NB4 (cell line): ENCODE results near the gene HECTD4.

Source experiments
- MYC ChIP-seq: IDR thresholded peaks from 2 replicates; pipeline ENCODE4 v1.6.1; 2011; ENCODE audit warnings: low read depth, low read length
- POLR2A ChIP-seq: IDR thresholded peaks from 2 replicates; pipeline ENCODE4 v1.6.1; 2011; ENCODE audit warnings: mild to moderate bottlenecking; ENCODE audit not compliant: insufficient read length; ENCODE audit errors: extremely low read depth
- TF ChIP-seq, protein P1 (sequence below): IDR thresholded peaks from one replicate; pipeline ENCODE4 v1.5.1; 2012; ENCODE audit warnings: low read depth, low read length
- TF ChIP-seq, protein P2 (sequence below): IDR thresholded peaks from 2 replicates; pipeline ENCODE4 v1.6.1; 2011; ENCODE audit warnings: low read depth, low read length

DNA sequence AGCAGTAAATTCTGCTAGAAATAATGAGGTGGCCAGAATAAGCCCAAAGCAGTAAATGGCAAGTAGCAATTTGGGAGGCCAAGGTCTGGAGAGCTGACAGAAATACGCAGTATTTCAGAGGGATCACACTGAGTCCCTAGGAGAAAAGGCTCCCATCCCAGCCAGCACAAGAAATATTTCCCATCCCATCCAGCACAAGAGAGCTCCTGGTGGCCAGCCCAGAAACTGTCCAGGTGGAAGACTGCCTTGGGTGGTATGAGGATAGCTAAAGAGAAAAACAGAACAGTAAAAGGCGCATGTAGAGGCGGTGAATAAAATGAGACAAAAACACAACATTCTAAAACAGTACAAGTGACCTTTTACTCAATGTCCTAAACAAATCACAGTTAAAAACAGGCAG lies 120.7 kb downstream of the HECTD4 start:
- TF ChIP-seq, protein P1, sequence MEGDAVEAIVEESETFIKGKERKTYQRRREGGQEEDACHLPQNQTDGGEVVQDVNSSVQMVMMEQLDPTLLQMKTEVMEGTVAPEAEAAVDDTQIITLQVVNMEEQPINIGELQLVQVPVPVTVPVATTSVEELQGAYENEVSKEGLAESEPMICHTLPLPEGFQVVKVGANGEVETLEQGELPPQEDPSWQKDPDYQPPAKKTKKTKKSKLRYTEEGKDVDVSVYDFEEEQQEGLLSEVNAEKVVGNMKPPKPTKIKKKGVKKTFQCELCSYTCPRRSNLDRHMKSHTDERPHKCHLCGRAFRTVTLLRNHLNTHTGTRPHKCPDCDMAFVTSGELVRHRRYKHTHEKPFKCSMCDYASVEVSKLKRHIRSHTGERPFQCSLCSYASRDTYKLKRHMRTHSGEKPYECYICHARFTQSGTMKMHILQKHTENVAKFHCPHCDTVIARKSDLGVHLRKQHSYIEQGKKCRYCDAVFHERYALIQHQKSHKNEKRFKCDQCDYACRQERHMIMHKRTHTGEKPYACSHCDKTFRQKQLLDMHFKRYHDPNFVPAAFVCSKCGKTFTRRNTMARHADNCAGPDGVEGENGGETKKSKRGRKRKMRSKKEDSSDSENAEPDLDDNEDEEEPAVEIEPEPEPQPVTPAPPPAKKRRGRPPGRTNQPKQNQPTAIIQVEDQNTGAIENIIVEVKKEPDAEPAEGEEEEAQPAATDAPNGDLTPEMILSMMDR = peak; percentile 24
- TF ChIP-seq POLR2A (no peak), MYC (no peak)
- TF ChIP-seq, protein P2, sequence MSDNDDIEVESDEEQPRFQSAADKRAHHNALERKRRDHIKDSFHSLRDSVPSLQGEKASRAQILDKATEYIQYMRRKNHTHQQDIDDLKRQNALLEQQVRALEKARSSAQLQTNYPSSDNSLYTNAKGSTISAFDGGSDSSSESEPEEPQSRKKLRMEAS = no peak
